ENCODE data around the gene TRIM15.
"Not testable (repeated sequence)": the region's sequence is repeated elsewhere in the genome, so short reads cannot be mapped to it uniquely, and the experiment has no call there.

TRIM15 gene

GRCh38 chr6:30130887-30131862 lies 32.2 kb upstream of the TRIM15 start:
- H3K36me3 ChIP-seq (ENCODE audit: insufficient read depth, low read length): no peaks in the 10 kb centered on the region
- WGBS: 42% methylated on average over 16 of the region's 16 CpGs
- peaks cover 70% of the 10 kb centered on the region for H3K27me3 ChIP-seq (ENCODE audit: insufficient read depth, low read length)
- H3K4me1 ChIP-seq (ENCODE audit: insufficient read depth, low read length): no peaks in the 10 kb centered on the region
- no peak overlapping the region for H3K27ac ChIP-seq (ENCODE audit: low read depth, low read length)
- no peaks in the 10 kb centered on the region for H3K9me3 ChIP-seq (ENCODE audit: insufficient read depth, low read depth, low read length)
- no peak overlapping the region for H3K9ac ChIP-seq (ENCODE audit: low read depth, low read length)
- no peak overlapping the region for H3K4me3 ChIP-seq (ENCODE audit: low read length)

GRCh38 chr6:30131947-30132497 lies 31.3 kb upstream of the TRIM15 start:
- Histone ChIP-seq H3K36me3 (ENCODE audit: insufficient read depth, low read length) (no peaks in the 10 kb centered on the region), H3K4me3 (ENCODE audit: low read length) (no peak overlapping the region), H3K9ac (ENCODE audit: low read depth, low read length) (no peak overlapping the region), H3K9me3 (ENCODE audit: insufficient read depth, low read depth, low read length) (no peaks in the 10 kb centered on the region), H3K27ac (ENCODE audit: low read depth, low read length) (no peak overlapping the region), H3K4me1 (ENCODE audit: insufficient read depth, low read length) (no peaks in the 10 kb centered on the region), H3K27me3 (ENCODE audit: insufficient read depth, low read length) (peaks cover 64% of the 10 kb centered on the region)
- WGBS: 96% methylated on average over 2 of the region's 2 CpGs

- WGBS: no CpG with 5 or more reads among the region's 2 CpGs
- H3K4me3 ChIP-seq (ENCODE audit: low read length): no peak overlapping the region
- H3K4me1 ChIP-seq (ENCODE audit: insufficient read depth, low read length): no peaks in the 10 kb centered on the region
- no peaks in the 10 kb centered on the region for H3K9me3 ChIP-seq (ENCODE audit: insufficient read depth, low read depth, low read length)
- H3K36me3 ChIP-seq (ENCODE audit: insufficient read depth, low read length): no peaks in the 10 kb centered on the region
- no peak overlapping the region for H3K9ac ChIP-seq (ENCODE audit: low read depth, low read length)
- no peak overlapping the region for H3K27ac ChIP-seq (ENCODE audit: low read depth, low read length)
- peaks cover 43% of the 10 kb centered on the region for H3K27me3 ChIP-seq (ENCODE audit: insufficient read depth, low read length)
These were observed 28.2 kb upstream of the TRIM15 start for GRCh38 chr6:30135147-30135546.

DNA sequence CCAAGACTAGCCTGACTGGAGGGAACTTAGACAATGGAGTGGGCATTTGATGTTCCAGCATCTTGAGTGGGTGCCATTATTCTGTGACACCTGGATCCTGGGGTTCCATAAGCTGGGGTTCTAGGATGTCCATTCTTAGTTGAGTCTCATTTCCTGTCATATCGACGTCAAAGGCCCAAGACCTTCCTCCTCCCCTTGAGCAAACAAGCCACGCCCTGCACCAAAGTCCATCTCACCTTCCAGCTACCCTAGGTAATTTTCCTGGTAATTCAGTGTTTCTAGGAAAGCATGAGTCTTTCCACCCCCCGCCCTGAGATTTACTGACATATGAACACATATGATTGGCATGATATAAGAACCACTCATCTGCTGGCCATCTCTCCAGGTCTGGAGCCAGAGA lies 27.6 kb upstream of the TRIM15 start, which contains the start of gene TRIM40:
Gene TRIM40, plus strand, starts transcription at position 384 of the 400 bp plus-strand sequence. CDS start 897 bp downstream, outside the sequence.
- peaks cover 37% of the 10 kb centered on the region for H3K27me3 ChIP-seq (ENCODE audit: insufficient read depth, low read length)
- no peak within 1 kb of the TSS for H3K4me3 ChIP-seq (ENCODE audit: low read length)
- H3K27ac ChIP-seq (ENCODE audit: low read depth, low read length): no peak within 1 kb of the TSS
- H3K9ac ChIP-seq (ENCODE audit: low read depth, low read length): no peak within 1 kb of the TSS
- WGBS: 79% methylated on average over 4 of the region's 4 CpGs
- H3K4me1 ChIP-seq (ENCODE audit: insufficient read depth, low read length): no peaks in the 10 kb centered on the region
- no peaks in the 10 kb centered on the region for H3K9me3 ChIP-seq (ENCODE audit: insufficient read depth, low read depth, low read length)
- no peaks in the 10 kb centered on the region for H3K36me3 ChIP-seq (ENCODE audit: insufficient read depth, low read length)

DNA sequence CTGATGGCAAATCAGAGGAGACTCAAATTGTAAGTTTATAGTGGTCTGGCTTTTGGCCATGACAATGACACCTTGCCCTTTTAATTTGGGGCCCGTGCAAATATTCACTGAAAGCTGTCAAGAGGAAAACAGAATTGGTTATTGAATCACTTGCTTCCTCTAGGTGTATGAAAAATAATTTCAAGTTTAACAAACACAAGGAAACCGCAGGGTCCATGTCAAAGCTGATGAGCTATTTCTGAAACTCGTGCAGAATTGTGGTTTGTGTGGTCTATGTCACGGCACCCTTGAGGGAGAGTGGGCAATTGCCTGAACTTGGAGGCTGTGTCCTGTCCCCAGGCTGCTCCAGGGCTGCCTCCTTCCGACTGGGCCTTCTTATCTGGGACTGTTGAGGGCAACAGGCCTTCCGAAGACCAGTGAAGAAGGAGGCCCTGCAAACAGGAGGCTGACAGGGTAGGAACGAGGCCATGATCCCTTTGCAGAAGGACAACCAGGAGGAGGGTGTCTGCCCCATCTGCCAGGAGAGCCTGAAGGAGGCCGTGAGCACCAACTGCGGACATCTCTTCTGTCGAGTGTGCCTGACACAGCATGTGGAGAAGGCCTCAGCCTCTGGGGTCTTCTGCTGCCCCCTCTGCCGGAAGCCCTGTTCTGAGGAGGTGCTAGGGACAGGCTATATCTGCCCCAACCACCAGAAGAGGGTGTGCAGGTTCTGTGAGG lies 26.6 kb upstream of the TRIM15 start:
- no peak overlapping the region for H3K9ac ChIP-seq (ENCODE audit: low read depth, low read length)
- no peak overlapping the region for H3K27ac ChIP-seq (ENCODE audit: low read depth, low read length)
- H3K4me1 ChIP-seq (ENCODE audit: insufficient read depth, low read length): no peaks in the 10 kb centered on the region
- no peaks in the 10 kb centered on the region for H3K36me3 ChIP-seq (ENCODE audit: insufficient read depth, low read length)
- H3K9me3 ChIP-seq (ENCODE audit: insufficient read depth, low read depth, low read length): no peaks in the 10 kb centered on the region
- H3K27me3 ChIP-seq (ENCODE audit: insufficient read depth, low read length): peaks cover 35% of the 10 kb centered on the region
- H3K4me3 ChIP-seq (ENCODE audit: low read length): no peak overlapping the region
- 90% methylated on average over 11 of the region's 11 CpGs for WGBS

DNA sequence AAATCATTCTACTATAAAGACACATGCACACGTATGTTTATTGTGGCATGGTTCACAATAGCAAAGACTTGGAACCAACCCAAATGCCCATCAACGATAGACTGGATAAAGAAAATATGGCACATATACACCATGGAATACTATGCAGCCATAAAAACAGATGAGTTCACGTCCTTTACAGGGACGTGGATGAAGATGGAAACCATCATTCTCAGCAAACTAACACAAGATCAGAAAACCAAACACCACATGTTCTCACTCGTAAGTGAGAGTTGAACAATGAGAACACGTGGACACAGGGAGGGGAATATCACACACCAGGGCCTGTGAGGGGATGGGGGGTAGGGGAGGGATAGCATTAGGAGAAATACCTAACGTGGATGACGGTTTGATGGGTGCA lies 23.1 kb upstream of the TRIM15 start:
- not testable (repeated sequence) for H3K4me1 ChIP-seq (ENCODE audit: insufficient read depth, low read length); H3K9me3 ChIP-seq (ENCODE audit: insufficient read depth, low read depth, low read length); H3K9ac ChIP-seq (ENCODE audit: low read depth, low read length); H3K4me3 ChIP-seq (ENCODE audit: low read length); H3K36me3 ChIP-seq (ENCODE audit: insufficient read depth, low read length); H3K27ac ChIP-seq (ENCODE audit: low read depth, low read length)
- WGBS: 81% methylated on average over 8 of the region's 8 CpGs
- H3K27me3 ChIP-seq (ENCODE audit: insufficient read depth, low read length): peaks cover 31% of the 10 kb centered on the region

DNA sequence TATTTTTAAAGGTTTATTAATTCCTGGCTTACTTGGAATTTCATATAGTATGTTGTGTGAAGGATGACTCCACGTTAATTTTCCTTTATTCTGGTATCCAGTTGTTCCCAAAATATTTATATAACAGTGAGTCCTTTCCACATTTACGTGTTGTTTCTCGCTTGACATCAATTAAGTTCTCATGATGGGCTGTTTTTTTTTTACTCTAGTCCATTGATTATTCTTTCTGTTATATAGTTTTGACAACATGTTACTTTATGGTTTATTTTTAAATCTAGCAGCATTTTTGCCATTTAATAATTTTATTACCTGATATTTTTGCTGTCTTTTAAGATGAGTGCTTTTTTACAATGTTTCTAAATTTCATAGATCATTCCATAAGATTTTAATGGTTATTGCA lies 20.7 kb upstream of the TRIM15 start:
- H3K9me3 ChIP-seq (ENCODE audit: insufficient read depth, low read depth, low read length): no peaks in the 10 kb centered on the region
- H3K36me3 ChIP-seq (ENCODE audit: insufficient read depth, low read length): no peaks in the 10 kb centered on the region
- no peak overlapping the region for H3K27ac ChIP-seq (ENCODE audit: low read depth, low read length)
- H3K27me3 ChIP-seq (ENCODE audit: insufficient read depth, low read length): peaks cover 19% of the 10 kb centered on the region
- H3K4me3 ChIP-seq (ENCODE audit: low read length): no peak overlapping the region
- H3K9ac ChIP-seq (ENCODE audit: low read depth, low read length): no peak overlapping the region
- peaks cover 6% of the 10 kb centered on the region; the same call in 1 of the 2 replicates for H3K4me1 ChIP-seq (ENCODE audit: insufficient read depth, low read length)
- WGBS: 80% methylated on average over 1 of the region's 3 CpGs

GRCh38 chr6:30143780-30144179 lies 19.6 kb upstream of the TRIM15 start:
- Histone ChIP-seq H3K9ac (ENCODE audit: low read depth, low read length) (no peak overlapping the region), H3K36me3 (ENCODE audit: insufficient read depth, low read length) (no peaks in the 10 kb centered on the region), H3K27ac (ENCODE audit: low read depth, low read length) (no peak overlapping the region), H3K9me3 (ENCODE audit: insufficient read depth, low read depth, low read length) (no peaks in the 10 kb centered on the region), H3K4me1 (ENCODE audit: insufficient read depth, low read length) (peaks cover 6% of the 10 kb centered on the region; the same call in 1 of the 2 replicates), H3K4me3 (ENCODE audit: low read length) (no peak overlapping the region), H3K27me3 (ENCODE audit: insufficient read depth, low read length) (peaks cover 15% of the 10 kb centered on the region)
- whole genome bisulfite sequencing: 81% methylated on average over 2 of the region's 2 CpGs

GRCh38 chr6:30144811-30145210 lies 18.5 kb upstream of the TRIM15 start:
- Histone ChIP-seq H3K9me3 (ENCODE audit: insufficient read depth, low read depth, low read length) (no peaks in the 10 kb centered on the region), H3K27ac (ENCODE audit: low read depth, low read length) (no peak overlapping the region), H3K9ac (ENCODE audit: low read depth, low read length) (no peak overlapping the region), H3K4me1 (ENCODE audit: insufficient read depth, low read length) (peaks cover 6% of the 10 kb centered on the region; the same call in 1 of the 2 replicates), H3K36me3 (ENCODE audit: insufficient read depth, low read length) (no peaks in the 10 kb centered on the region), H3K27me3 (ENCODE audit: insufficient read depth, low read length) (peaks cover 15% of the 10 kb centered on the region), H3K4me3 (ENCODE audit: low read length) (no peak overlapping the region)
- 91% methylated on average over 6 of the region's 6 CpGs for WGBS

DNA sequence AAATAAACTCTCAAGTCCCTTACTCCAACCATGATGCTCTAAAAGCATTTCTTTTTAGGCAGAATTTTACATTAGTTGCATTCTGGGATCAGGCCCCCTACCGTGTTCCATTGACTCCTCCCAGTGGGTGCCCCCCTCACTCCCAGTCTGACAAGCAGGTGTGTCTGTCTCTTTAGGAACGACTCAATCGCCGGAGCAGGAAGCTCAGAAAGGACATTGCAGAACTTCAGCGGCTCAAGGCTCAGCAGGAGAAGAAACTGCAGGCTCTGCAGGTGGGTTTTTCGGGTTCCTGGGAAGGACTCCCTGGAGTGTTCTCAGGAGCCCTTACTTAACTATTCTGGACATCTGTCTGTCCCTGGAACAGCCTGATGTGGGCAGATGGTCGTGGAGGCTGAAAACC lies 17.5 kb upstream of the TRIM15 start:
- H3K36me3 ChIP-seq (ENCODE audit: insufficient read depth, low read length): no peaks in the 10 kb centered on the region
- no peak overlapping the region for H3K27ac ChIP-seq (ENCODE audit: low read depth, low read length)
- H3K4me1 ChIP-seq (ENCODE audit: insufficient read depth, low read length): peaks cover 6% of the 10 kb centered on the region; the same call in 1 of the 2 replicates
- peaks cover 15% of the 10 kb centered on the region for H3K27me3 ChIP-seq (ENCODE audit: insufficient read depth, low read length)
- no peak overlapping the region for H3K4me3 ChIP-seq (ENCODE audit: low read length)
- no peaks in the 10 kb centered on the region for H3K9me3 ChIP-seq (ENCODE audit: insufficient read depth, low read depth, low read length)
- H3K9ac ChIP-seq (ENCODE audit: low read depth, low read length): no peak overlapping the region
- WGBS: 55% methylated on average over 7 of the region's 7 CpGs

DNA sequence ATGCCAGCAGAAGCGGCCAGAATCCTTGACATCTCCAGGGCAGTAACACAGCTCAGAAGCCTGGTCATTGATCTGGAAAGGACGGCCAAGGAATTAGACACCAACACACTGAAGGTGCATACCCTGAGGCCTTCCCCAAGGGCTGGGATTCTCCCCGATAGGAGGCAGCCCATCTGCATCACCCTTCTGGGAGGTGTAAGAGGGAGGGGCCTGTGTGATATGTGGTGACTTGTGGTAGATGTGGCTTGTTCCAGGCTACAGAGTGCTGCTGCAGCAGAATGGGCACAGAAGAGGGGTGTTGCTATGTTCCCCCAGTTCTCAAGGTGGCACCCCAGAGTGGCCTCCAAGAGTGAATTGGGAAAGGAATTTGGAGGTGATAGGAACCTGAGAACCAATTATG lies 16.2 kb upstream of the TRIM15 start:
- Histone ChIP-seq H3K36me3 (ENCODE audit: insufficient read depth, low read length) (no peaks in the 10 kb centered on the region), H3K27ac (ENCODE audit: low read depth, low read length) (no peak overlapping the region), H3K4me3 (ENCODE audit: low read length) (no peak overlapping the region), H3K9me3 (ENCODE audit: insufficient read depth, low read depth, low read length) (no peaks in the 10 kb centered on the region), H3K27me3 (ENCODE audit: insufficient read depth, low read length) (peaks cover 5% of the 10 kb centered on the region; the same call in 1 of the 2 replicates), H3K4me1 (ENCODE audit: insufficient read depth, low read length) (peaks cover 6% of the 10 kb centered on the region; the same call in 1 of the 2 replicates), H3K9ac (ENCODE audit: low read depth, low read length) (no peak overlapping the region)
- 90% methylated on average over 3 of the region's 3 CpGs for WGBS

All from HUES64 (cell line).